Measurements from ENCODE around the gene SLC25A48. TPM values are rescaled to one million over a fixed set of nuclear protein-coding genes. Genes with fewer than 3 reads are reported as not detected.

Gene SLC25A48
- total RNA-seq, 2 experiments from 2014 or later: not detected

GRCh38 chr5:135894789-135895188 lies 60.3 kb downstream of the SLC25A48 start:
- H3K4me1 Mint-ChIP-seq (ENCODE audit: low read depth): no peaks in the 10 kb centered on the region
- Histone ChIP-seq H3K27me3 (ENCODE audit: control insufficient read depth in 1 of 2, insufficient read depth in 2 of 2, low read length in 2 of 2) (peaks cover 4 to 6% of the 10 kb centered on the region in 2 experiments), H3K27ac (ENCODE audit: low read depth in 1 of 2, low read length in 2 of 2) (no peak overlapping the region), H3K4me1 (ENCODE audit: insufficient read depth, low read length) (no peaks in the 10 kb centered on the region), H3K36me3 (ENCODE audit: insufficient read depth, low read length) (no peaks in the 10 kb centered on the region), H3K9me3 (ENCODE audit: control insufficient read depth in 1 of 2, insufficient read depth in 1 of 2, low read length in 2 of 2) (no peaks in the 10 kb centered on the region), H3K4me3 (ENCODE audit: low read length) (no peak overlapping the region)
- no peaks in the 10 kb centered on the region for H3K36me3 Mint-ChIP-seq (ENCODE audit: low read depth)
- peaks cover 24% of the 10 kb centered on the region for H3K27me3 Mint-ChIP-seq
- no peak overlapping the region for H3K27ac Mint-ChIP-seq
- TF ChIP-seq, protein P1, sequence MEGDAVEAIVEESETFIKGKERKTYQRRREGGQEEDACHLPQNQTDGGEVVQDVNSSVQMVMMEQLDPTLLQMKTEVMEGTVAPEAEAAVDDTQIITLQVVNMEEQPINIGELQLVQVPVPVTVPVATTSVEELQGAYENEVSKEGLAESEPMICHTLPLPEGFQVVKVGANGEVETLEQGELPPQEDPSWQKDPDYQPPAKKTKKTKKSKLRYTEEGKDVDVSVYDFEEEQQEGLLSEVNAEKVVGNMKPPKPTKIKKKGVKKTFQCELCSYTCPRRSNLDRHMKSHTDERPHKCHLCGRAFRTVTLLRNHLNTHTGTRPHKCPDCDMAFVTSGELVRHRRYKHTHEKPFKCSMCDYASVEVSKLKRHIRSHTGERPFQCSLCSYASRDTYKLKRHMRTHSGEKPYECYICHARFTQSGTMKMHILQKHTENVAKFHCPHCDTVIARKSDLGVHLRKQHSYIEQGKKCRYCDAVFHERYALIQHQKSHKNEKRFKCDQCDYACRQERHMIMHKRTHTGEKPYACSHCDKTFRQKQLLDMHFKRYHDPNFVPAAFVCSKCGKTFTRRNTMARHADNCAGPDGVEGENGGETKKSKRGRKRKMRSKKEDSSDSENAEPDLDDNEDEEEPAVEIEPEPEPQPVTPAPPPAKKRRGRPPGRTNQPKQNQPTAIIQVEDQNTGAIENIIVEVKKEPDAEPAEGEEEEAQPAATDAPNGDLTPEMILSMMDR (IDR thresholded peaks at IDR 0.05): no peak
- ATAC-seq (ENCODE audit: poor library complexity) (no peak), DNase-seq (no peak)
- intact Hi-C loops (cut with DNase I, micrococcal nuclease): no loop called here
- ChIA-PET POLR2A (no interaction called here), CTCF (no interaction called here)
- H3K4me3 Mint-ChIP-seq: no peak overlapping the region
- no peaks in the 10 kb centered on the region for H3K9me3 Mint-ChIP-seq

DNA sequence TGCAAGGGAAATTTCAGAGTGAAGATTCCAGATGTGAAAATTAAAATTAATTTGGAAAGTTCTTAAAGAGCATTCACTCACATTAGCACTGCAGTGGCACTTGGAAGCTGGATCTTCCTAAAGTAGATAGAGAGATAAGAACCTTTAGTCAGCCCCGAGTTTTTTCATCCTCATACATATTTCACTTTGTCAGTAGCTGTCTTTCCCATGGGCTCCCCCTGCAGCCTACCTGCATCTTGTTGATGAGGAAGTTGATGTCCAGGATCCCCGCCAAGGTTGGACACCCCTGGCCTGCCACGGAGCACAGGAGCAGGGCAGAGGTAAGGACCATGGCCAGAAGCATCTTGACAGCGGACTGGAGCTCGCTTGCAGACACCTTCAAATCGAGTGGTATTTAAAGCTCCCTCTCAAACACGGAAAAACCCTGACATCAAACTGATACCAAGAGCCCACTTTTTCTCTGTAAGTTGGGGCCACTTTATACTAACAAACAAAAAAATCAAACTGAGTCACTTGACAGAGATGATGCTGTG lies 61.1 kb downstream of the SLC25A48 start, which contains the start of gene IL9:
TSS of gene IL9 (minus strand) at position 368 of the 533 bp plus-strand sequence. CDS start at position 343, 25 bp downstream.
- ATAC-seq (ENCODE audit: poor library complexity) (no peak), DNase-seq (no peak)
- no peak within 1 kb of the TSS for H3K4me3 ChIP-seq (ENCODE audit: low read length)
- Mint-ChIP-seq H3K36me3 (ENCODE audit: low read depth) (no peaks in the 10 kb centered on the region), H3K4me3 (no peak within 1 kb of the TSS), H3K4me1 (ENCODE audit: low read depth) (no peaks in the 10 kb centered on the region), H3K9me3 (no peaks in the 10 kb centered on the region), H3K27me3 (peaks cover 27% of the 10 kb centered on the region), H3K27ac (no peak within 1 kb of the TSS)
- H3K4me1 ChIP-seq (ENCODE audit: insufficient read depth, low read length): no peaks in the 10 kb centered on the region
- no peaks in the 10 kb centered on the region for H3K9me3 ChIP-seq (ENCODE audit: control insufficient read depth in 1 of 2, insufficient read depth in 1 of 2, low read length in 2 of 2)
- intact Hi-C loops (cut with DNase I, micrococcal nuclease): no loop called here
- CTCF ChIA-PET: no interaction called here
- no peak within 1 kb of the TSS for H3K27ac ChIP-seq (ENCODE audit: low read depth in 1 of 2, low read length in 2 of 2)
- POLR2A ChIA-PET: no interaction called here
- peaks cover 4 to 6% of the 10 kb centered on the region in 2 experiments for H3K27me3 ChIP-seq (ENCODE audit: control insufficient read depth in 1 of 2, insufficient read depth in 2 of 2, low read length in 2 of 2)
- no peaks in the 10 kb centered on the region for H3K36me3 ChIP-seq (ENCODE audit: insufficient read depth, low read length)
- TF ChIP-seq, protein P1 (IDR thresholded peaks at IDR 0.05): no peak

DNA sequence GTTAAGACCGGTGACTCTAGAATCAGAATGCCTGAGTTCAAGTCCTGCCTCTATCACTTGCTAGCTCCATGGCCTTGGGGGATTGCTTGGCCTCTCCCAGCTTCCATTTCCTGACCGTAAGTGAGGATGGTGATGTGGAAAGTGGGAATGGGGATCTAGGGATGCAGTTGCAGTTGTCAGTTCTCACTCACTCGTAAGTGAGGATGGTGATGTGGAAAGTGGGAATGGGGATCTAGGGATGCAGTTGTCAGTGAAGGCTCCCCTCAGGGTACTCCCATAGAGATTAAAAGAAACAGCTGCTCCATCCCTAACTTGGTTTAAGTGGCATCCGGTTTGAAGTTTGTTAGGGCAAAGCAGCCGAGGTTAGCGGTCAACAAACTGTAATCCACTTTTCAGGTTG lies 64.2 kb downstream of the SLC25A48 start:
- H3K27ac ChIP-seq (ENCODE audit: low read depth in 1 of 2, low read length in 2 of 2): no peak overlapping the region
- Mint-ChIP-seq H3K9me3 (no peaks in the 10 kb centered on the region), H3K27ac (no peak overlapping the region), H3K36me3 (ENCODE audit: low read depth) (no peaks in the 10 kb centered on the region), H3K4me3 (no peak overlapping the region), H3K4me1 (ENCODE audit: low read depth) (no peaks in the 10 kb centered on the region), H3K27me3 (peaks cover 38% of the 10 kb centered on the region)
- intact Hi-C loops (cut with DNase I, micrococcal nuclease): no loop called here
- ATAC-seq (ENCODE audit: poor library complexity) (no peak), DNase-seq (no peak)
- peaks cover 4 to 6% of the 10 kb centered on the region in 2 experiments for H3K27me3 ChIP-seq (ENCODE audit: control insufficient read depth in 1 of 2, insufficient read depth in 2 of 2, low read length in 2 of 2)
- H3K4me1 ChIP-seq (ENCODE audit: insufficient read depth, low read length): no peaks in the 10 kb centered on the region
- POLR2A ChIA-PET: no interaction called here
- H3K36me3 ChIP-seq (ENCODE audit: insufficient read depth, low read length): no peaks in the 10 kb centered on the region
- no peaks in the 10 kb centered on the region for H3K9me3 ChIP-seq (ENCODE audit: control insufficient read depth in 1 of 2, insufficient read depth in 1 of 2, low read length in 2 of 2)
- no peak overlapping the region for H3K4me3 ChIP-seq (ENCODE audit: low read length)
- TF ChIP-seq, protein P1 (IDR thresholded peaks at IDR 0.05): no peak
- CTCF ChIA-PET: no interaction called here
